ENCODE results near the gene CDK5. TPM values are rescaled to one million over a fixed set of nuclear protein-coding genes. Genes with fewer than 3 reads are reported as not detected.

CDK5 gene
- total and polyA plus RNA-seq, 10 of the 15 experiments (the other 5 are each of a cell fraction or from before 2014, with no cell fraction given): 1.5 to 33.4 (median 21.6) TPM

DNA sequence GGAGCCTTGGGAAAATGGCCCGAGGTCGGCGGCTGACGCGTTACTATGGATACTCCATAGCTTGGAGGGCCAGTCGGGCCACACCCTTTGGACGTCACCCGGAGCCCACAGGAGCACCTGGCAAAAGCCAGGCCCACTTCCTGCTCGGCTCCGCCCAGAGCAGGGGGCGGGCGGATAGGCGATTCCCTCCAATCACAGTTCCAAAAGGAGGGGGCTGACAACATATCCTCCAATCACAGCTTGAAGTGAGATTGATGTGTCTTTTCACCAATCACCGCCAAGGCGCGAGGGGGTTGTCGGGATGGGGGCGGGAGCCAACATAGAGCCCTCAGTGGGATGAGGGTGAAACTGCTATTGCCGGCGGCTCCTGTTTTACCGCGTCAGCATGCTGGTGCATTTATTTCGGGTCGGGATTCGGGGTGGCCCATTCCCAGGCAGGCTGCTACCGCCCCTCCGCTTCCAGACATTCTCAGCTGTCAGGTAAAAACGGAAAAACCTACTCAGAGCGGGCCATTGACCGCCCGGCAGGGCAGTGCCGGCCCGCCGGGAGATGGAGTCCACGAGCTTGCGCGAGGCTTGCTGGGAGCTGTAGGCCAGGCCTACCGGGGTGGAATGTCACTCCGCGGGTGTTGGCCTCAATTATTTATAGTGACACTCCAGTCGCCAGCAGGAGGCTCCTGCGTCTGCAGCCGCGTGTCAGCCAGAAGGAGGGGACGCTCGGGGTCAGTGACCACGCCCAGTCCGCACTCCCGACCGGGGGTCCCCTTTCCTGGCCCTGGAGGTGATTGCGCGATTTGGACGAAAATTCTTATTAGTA, 29.4 kb downstream of the CDK5 start, which contains the start of gene ABCB8 (continued):
- TF ChIP-seq SREBF1 (IDR thresholded peaks at IDR 0.05; ENCODE audit: low read length): peak; percentile 59; the same call in 1 of the 2 replicates
- TF ChIP-seq NR2C1 (IDR thresholded peaks at IDR 0.05): peak; percentile 57
- TF ChIP-seq RAD51 (IDR thresholded peaks at IDR 0.05): no peak
- TF ChIP-seq, protein P1, sequence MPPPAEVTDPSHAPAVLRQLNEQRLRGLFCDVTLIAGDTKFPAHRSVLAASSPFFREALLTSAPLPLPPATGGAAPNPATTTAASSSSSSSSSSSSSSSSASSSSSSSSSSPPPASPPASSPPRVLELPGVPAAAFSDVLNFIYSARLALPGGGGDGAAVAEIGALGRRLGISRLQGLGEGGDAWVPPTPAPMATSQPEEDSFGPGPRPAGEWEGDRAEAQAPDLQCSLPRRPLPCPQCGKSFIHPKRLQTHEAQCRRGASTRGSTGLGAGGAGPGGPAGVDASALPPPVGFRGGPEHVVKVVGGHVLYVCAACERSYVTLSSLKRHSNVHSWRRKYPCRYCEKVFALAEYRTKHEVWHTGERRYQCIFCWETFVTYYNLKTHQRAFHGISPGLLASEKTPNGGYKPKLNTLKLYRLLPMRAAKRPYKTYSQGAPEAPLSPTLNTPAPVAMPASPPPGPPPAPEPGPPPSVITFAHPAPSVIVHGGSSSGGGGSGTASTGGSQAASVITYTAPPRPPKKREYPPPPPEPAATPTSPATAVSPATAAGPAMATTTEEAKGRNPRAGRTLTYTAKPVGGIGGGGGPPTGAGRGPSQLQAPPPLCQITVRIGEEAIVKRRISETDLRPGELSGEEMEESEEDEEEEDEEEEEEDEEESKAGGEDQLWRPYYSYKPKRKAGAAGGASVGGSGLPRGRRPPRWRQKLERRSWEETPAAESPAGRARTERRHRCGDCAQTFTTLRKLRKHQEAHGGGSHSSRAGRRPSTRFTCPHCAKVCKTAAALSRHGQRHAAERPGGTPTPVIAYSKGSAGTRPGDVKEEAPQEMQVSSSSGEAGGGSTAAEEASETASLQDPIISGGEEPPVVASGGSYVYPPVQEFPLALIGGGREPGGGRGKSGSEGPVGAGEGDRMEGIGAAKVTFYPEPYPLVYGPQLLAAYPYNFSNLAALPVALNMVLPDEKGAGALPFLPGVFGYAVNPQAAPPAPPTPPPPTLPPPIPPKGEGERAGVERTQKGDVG (CRISPR knock-in tag; IDR thresholded peaks at IDR 0.05): no peak
- TF ChIP-seq NBN (IDR thresholded peaks at IDR 0.05): peak; percentile 67; the same call in 1 of the 2 replicates
- TF ChIP-seq, protein P2, sequence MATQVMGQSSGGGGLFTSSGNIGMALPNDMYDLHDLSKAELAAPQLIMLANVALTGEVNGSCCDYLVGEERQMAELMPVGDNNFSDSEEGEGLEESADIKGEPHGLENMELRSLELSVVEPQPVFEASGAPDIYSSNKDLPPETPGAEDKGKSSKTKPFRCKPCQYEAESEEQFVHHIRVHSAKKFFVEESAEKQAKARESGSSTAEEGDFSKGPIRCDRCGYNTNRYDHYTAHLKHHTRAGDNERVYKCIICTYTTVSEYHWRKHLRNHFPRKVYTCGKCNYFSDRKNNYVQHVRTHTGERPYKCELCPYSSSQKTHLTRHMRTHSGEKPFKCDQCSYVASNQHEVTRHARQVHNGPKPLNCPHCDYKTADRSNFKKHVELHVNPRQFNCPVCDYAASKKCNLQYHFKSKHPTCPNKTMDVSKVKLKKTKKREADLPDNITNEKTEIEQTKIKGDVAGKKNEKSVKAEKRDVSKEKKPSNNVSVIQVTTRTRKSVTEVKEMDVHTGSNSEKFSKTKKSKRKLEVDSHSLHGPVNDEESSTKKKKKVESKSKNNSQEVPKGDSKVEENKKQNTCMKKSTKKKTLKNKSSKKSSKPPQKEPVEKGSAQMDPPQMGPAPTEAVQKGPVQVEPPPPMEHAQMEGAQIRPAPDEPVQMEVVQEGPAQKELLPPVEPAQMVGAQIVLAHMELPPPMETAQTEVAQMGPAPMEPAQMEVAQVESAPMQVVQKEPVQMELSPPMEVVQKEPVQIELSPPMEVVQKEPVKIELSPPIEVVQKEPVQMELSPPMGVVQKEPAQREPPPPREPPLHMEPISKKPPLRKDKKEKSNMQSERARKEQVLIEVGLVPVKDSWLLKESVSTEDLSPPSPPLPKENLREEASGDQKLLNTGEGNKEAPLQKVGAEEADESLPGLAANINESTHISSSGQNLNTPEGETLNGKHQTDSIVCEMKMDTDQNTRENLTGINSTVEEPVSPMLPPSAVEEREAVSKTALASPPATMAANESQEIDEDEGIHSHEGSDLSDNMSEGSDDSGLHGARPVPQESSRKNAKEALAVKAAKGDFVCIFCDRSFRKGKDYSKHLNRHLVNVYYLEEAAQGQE (IDR thresholded peaks at IDR 0.05; ENCODE audit: low read depth, low read length): no peak
- no peak for TF ChIP-seq MYC (IDR thresholded peaks at IDR 0.05; ENCODE audit: insufficient read depth, insufficient read length, insufficient replicate concordance, low read length, severe bottlenecking)
- TF ChIP-seq, protein P3, sequence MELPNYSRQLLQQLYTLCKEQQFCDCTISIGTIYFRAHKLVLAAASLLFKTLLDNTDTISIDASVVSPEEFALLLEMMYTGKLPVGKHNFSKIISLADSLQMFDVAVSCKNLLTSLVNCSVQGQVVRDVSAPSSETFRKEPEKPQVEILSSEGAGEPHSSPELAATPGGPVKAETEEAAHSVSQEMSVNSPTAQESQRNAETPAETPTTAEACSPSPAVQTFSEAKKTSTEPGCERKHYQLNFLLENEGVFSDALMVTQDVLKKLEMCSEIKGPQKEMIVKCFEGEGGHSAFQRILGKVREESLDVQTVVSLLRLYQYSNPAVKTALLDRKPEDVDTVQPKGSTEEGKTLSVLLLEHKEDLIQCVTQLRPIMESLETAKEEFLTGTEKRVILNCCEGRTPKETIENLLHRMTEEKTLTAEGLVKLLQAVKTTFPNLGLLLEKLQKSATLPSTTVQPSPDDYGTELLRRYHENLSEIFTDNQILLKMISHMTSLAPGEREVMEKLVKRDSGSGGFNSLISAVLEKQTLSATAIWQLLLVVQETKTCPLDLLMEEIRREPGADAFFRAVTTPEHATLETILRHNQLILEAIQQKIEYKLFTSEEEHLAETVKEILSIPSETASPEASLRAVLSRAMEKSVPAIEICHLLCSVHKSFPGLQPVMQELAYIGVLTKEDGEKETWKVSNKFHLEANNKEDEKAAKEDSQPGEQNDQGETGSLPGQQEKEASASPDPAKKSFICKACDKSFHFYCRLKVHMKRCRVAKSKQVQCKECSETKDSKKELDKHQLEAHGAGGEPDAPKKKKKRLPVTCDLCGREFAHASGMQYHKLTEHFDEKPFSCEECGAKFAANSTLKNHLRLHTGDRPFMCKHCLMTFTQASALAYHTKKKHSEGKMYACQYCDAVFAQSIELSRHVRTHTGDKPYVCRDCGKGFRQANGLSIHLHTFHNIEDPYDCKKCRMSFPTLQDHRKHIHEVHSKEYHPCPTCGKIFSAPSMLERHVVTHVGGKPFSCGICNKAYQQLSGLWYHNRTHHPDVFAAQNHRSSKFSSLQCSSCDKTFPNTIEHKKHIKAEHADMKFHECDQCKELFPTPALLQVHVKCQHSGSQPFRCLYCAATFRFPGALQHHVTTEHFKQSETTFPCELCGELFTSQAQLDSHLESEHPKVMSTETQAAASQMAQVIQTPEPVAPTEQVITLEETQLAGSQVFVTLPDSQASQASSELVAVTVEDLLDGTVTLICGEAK (IDR thresholded peaks at IDR 0.05; ENCODE audit: borderline replicate concordance): peak; percentile 64; the same call in 1 of the 2 replicates
- TF ChIP-seq, protein P4, sequence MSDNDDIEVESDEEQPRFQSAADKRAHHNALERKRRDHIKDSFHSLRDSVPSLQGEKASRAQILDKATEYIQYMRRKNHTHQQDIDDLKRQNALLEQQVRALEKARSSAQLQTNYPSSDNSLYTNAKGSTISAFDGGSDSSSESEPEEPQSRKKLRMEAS (IDR thresholded peaks at IDR 0.05; ENCODE audit: low read depth, low read length): peak; percentile 30; the same call in 1 of the 2 replicates
- no peak; the same call in 1 of the 2 replicates for TF ChIP-seq NFIC (IDR thresholded peaks at IDR 0.05; ENCODE audit: low read depth, low read length)
- TF ChIP-seq, protein P5, sequence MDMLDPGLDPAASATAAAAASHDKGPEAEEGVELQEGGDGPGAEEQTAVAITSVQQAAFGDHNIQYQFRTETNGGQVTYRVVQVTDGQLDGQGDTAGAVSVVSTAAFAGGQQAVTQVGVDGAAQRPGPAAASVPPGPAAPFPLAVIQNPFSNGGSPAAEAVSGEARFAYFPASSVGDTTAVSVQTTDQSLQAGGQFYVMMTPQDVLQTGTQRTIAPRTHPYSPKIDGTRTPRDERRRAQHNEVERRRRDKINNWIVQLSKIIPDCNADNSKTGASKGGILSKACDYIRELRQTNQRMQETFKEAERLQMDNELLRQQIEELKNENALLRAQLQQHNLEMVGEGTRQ (IDR thresholded peaks at IDR 0.05; ENCODE audit: borderline replicate concordance, low read depth, low read length): no peak
- TF ChIP-seq, protein P6, sequence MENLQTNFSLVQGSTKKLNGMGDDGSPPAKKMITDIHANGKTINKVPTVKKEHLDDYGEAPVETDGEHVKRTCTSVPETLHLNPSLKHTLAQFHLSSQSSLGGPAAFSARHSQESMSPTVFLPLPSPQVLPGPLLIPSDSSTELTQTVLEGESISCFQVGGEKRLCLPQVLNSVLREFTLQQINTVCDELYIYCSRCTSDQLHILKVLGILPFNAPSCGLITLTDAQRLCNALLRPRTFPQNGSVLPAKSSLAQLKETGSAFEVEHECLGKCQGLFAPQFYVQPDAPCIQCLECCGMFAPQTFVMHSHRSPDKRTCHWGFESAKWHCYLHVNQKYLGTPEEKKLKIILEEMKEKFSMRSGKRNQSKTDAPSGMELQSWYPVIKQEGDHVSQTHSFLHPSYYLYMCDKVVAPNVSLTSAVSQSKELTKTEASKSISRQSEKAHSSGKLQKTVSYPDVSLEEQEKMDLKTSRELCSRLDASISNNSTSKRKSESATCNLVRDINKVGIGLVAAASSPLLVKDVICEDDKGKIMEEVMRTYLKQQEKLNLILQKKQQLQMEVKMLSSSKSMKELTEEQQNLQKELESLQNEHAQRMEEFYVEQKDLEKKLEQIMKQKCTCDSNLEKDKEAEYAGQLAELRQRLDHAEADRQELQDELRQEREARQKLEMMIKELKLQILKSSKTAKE (IDR thresholded peaks at IDR 0.05; ENCODE audit: low read depth, poor library complexity, severe bottlenecking): peak; percentile 65
